Measurements from ENCODE around the gene DCAF17. TPM values are rescaled to one million over a fixed set of nuclear protein-coding genes. Genes with fewer than 3 reads are reported as not detected.

Gene DCAF17
- total RNA-seq, 4 donors from 2014 or later = 14.6 to 50.8 (median 23.8) TPM

- no peak for DNase-seq
- H3K27ac ChIP-seq = peak within 1 kb of the TSS; percentile 88 to 96
- H3K27me3 ChIP-seq = no peaks in the 10 kb centered on the region
- no peaks in the 10 kb centered on the region for H3K4me1 ChIP-seq
- TF ChIP-seq, protein P1, sequence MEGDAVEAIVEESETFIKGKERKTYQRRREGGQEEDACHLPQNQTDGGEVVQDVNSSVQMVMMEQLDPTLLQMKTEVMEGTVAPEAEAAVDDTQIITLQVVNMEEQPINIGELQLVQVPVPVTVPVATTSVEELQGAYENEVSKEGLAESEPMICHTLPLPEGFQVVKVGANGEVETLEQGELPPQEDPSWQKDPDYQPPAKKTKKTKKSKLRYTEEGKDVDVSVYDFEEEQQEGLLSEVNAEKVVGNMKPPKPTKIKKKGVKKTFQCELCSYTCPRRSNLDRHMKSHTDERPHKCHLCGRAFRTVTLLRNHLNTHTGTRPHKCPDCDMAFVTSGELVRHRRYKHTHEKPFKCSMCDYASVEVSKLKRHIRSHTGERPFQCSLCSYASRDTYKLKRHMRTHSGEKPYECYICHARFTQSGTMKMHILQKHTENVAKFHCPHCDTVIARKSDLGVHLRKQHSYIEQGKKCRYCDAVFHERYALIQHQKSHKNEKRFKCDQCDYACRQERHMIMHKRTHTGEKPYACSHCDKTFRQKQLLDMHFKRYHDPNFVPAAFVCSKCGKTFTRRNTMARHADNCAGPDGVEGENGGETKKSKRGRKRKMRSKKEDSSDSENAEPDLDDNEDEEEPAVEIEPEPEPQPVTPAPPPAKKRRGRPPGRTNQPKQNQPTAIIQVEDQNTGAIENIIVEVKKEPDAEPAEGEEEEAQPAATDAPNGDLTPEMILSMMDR (IDR thresholded peaks at IDR 0.05) = no peak
- no peak for TF ChIP-seq POLR2A (IDR thresholded peaks at IDR 0.05)
- H3K4me3 ChIP-seq = peak within 1 kb of the TSS; percentile 48 to 78
- H3K9me3 ChIP-seq = no peaks in the 10 kb centered on the region
- H3K36me3 ChIP-seq = no peaks in the 10 kb centered on the region
- intact Hi-C loops (cut with DNase I; ENCODE audit: low total_unique reads) = loop anchor here (10.0 kb wide), 1 partner anchor 91 kb away; the partner anchor contains the start of gene CYBRD1
Measured at GRCh38 chr2:171433763-171434012, 338 bp upstream of the DCAF17 start, which contains the start of gene METTL8. Gene METTL8, minus strand, starts transcription at chr2:171433990. Its CDS starts 41,805 bp downstream, at chr2:171392185.

DNA sequence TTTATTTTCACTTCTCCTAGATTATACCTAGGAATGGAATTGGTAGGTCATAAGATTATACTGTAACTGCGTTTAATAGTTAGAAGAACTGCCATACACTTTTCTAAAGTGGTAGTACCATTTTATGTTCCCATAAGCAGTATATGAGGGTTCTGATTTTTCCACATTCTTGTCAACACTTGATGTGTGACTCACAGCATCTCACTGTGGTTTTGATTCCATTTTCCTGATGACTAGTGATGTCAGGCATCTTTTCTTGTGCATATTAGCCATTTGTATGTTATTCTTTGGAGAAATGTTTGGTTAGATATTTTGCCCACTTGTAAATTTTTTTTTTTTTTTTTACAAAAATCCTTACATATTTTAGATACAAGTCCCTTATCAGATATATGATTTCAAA is 2.3 kb downstream of the DCAF17 start:
- Histone ChIP-seq H3K27me3 (no peaks in the 10 kb centered on the region), H3K27ac (no peak overlapping the region), H3K4me3 (no peak overlapping the region), H3K9me3 (no peaks in the 10 kb centered on the region), H3K4me1 (no peaks in the 10 kb centered on the region), H3K36me3 (no peaks in the 10 kb centered on the region)
- intact Hi-C loops (cut with DNase I; ENCODE audit: low total_unique reads) = loop anchor here (10.0 kb wide), 1 partner anchor 88 kb away; the partner anchor contains the start of gene CYBRD1
- DNase-seq = no peak
- TF ChIP-seq POLR2A (IDR thresholded peaks at IDR 0.05) = no peak
- TF ChIP-seq, protein P1 (IDR thresholded peaks at IDR 0.05) = no peak

- H3K4me3 ChIP-seq = no peak overlapping the region
- H3K36me3 ChIP-seq = no peaks in the 10 kb centered on the region
- H3K27ac ChIP-seq = no peak overlapping the region
- TF ChIP-seq POLR2A (IDR thresholded peaks at IDR 0.05) = no peak
- TF ChIP-seq, protein P1 (IDR thresholded peaks at IDR 0.05) = no peak
- intact Hi-C loops (cut with DNase I; ENCODE audit: low total_unique reads) = no loop called here
- no peak for DNase-seq
- H3K27me3 ChIP-seq = no peaks in the 10 kb centered on the region
- H3K9me3 ChIP-seq = no peaks in the 10 kb centered on the region
- no peaks in the 10 kb centered on the region for H3K4me1 ChIP-seq
Measured at GRCh38 chr2:171441470-171441869, 7.4 kb downstream of the DCAF17 start.

GRCh38 chr2:171447675-171448074 is 13.6 kb downstream of the DCAF17 start:
- no peak for DNase-seq
- no peaks in the 10 kb centered on the region for H3K9me3 ChIP-seq
- H3K27me3 ChIP-seq = no peaks in the 10 kb centered on the region
- H3K27ac ChIP-seq = no peak overlapping the region
- H3K4me1 ChIP-seq = no peaks in the 10 kb centered on the region
- no peak overlapping the region for H3K4me3 ChIP-seq
- TF ChIP-seq, protein P1 (IDR thresholded peaks at IDR 0.05) = no peak
- TF ChIP-seq POLR2A (IDR thresholded peaks at IDR 0.05) = no peak
- intact Hi-C loops (cut with DNase I; ENCODE audit: low total_unique reads) = no loop called here
- H3K36me3 ChIP-seq = no peaks in the 10 kb centered on the region

GRCh38 chr2:171451074-171451473 is 17.0 kb downstream of the DCAF17 start:
- no peaks in the 10 kb centered on the region for H3K27me3 ChIP-seq
- H3K27ac ChIP-seq = no peak overlapping the region
- no peak overlapping the region for H3K4me3 ChIP-seq
- H3K9me3 ChIP-seq = no peaks in the 10 kb centered on the region
- H3K36me3 ChIP-seq = no peaks in the 10 kb centered on the region
- TF ChIP-seq POLR2A (IDR thresholded peaks at IDR 0.05) = no peak
- TF ChIP-seq, protein P1 (IDR thresholded peaks at IDR 0.05) = no peak
- H3K4me1 ChIP-seq = no peaks in the 10 kb centered on the region
- no peak for DNase-seq
- intact Hi-C loops (cut with DNase I; ENCODE audit: low total_unique reads) = no loop called here

All from uterus (tissue), 4 donors.